AG09309 (cell line): ENCODE measurements around the gene MAGEA4.
A peak's percentile ranks its signal among the peaks of the same experiment; 100 is the strongest.
"Not testable (repeated sequence)": the region's sequence is repeated elsewhere in the genome, so short reads cannot be mapped to it uniquely, and the experiment has no call there.

ENCODE experiments used
- DNase-seq: peaks from one replicate; pipeline ENCODE4 v3.0.0-alpha.2; 2010; ENCODE audit warnings: low read depth
- H3K4me3 ChIP-seq: 2 replicates; pipeline ENCODE4 v1.5.1; 2011; ENCODE audit warnings: mild to moderate bottlenecking, low read depth, low read length, moderate library complexity; ENCODE audit not compliant: control insufficient read depth
- TF ChIP-seq, protein P1 (sequence below): IDR thresholded peaks from 2 replicates; pipeline ENCODE4 v1.5.1; 2011; ENCODE audit warnings: mild to moderate bottlenecking, low read depth, low read length, inconsistent platforms; ENCODE audit not compliant: insufficient read depth, control insufficient read depth; ENCODE audit errors: missing control alignments

MAGEA4 gene

DNA sequence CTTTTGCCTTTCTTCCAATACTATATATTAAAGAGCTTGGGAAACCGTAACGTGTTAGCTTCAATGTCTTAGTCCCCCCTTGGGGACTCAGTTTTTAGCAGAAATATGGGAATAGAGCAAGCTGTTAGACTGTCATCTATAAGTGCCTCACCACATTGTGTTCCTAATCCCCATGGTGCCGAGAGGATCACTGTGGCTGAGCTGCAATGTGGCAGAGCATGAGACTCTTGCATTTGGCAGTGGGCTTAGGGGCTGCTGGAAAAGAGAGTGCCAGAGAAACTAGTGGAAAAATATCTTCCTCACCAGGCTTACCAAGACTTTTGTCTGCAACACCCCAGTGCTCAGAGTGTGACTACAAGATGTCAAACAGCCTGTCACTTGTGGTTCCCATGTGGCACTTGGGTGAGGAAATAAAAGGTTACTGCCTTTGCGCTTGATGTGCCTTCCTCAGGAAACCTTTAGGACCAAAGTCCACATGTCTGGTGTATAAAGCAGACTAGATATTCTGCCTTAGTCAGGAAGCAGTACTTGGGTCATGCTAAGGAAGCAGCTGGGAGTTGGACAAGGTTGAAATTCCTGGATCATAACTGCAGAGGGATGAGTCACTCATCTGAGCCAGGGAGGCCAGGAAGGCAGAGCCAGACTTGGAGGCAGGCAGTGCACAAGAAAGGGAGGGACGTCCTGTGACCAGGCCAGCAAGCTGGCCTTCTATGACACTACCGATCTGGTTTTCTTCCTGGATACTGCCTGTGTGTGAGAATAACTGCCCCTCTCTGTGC, 9.7 kb upstream of the MAGEA4 start:
- H3K4me3 ChIP-seq = no peak overlapping the region
- TF ChIP-seq, protein P1, sequence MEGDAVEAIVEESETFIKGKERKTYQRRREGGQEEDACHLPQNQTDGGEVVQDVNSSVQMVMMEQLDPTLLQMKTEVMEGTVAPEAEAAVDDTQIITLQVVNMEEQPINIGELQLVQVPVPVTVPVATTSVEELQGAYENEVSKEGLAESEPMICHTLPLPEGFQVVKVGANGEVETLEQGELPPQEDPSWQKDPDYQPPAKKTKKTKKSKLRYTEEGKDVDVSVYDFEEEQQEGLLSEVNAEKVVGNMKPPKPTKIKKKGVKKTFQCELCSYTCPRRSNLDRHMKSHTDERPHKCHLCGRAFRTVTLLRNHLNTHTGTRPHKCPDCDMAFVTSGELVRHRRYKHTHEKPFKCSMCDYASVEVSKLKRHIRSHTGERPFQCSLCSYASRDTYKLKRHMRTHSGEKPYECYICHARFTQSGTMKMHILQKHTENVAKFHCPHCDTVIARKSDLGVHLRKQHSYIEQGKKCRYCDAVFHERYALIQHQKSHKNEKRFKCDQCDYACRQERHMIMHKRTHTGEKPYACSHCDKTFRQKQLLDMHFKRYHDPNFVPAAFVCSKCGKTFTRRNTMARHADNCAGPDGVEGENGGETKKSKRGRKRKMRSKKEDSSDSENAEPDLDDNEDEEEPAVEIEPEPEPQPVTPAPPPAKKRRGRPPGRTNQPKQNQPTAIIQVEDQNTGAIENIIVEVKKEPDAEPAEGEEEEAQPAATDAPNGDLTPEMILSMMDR = no peak
- peak; percentile 59 for DNase-seq

DNA sequence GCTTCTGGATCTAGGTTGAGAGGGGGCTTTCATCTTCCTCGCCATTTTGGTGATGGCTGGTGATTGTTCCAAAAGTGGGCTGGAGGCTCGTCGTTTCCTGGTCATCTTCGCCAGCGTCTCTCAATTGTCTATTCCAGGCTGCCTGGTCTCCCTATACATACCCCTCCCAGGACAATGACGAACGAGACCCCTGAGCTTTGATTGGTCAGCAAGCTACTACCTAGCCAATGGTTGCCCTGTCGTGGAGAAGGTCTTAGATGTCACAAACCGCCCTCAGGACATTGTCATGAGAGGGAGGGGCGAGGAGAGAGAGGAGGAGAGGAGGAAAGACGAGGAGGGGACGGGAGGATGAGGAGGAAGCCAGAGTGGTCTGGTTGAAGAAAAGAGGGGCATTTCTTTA, 7.7 kb upstream of the MAGEA4 start:
- no peak overlapping the region for H3K4me3 ChIP-seq
- no peak for DNase-seq
- TF ChIP-seq, protein P1 = no peak

DNA sequence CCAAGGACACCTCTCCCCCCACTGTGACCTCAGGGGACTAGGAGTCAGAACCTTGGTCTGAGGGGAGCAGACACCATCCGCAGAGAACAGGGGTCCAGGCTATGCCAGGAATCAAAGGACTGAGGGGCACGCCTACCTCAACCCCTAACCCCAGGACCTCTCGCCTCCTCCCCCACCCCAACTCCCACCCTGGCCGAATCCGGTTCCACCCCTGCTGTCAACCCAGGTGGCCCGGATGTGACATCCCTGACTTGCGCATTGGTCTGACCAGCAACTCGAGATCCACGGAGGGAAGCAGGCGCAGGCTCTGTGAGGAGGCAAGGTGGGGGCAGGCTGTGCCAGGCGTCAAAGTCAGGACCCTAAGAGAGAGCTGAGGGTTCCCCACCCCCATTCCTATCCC, 468 bp upstream of the MAGEA4 start:
- no peak for DNase-seq
- TF ChIP-seq, protein P1 = no peak
- no peak overlapping the region for H3K4me3 ChIP-seq

DNA sequence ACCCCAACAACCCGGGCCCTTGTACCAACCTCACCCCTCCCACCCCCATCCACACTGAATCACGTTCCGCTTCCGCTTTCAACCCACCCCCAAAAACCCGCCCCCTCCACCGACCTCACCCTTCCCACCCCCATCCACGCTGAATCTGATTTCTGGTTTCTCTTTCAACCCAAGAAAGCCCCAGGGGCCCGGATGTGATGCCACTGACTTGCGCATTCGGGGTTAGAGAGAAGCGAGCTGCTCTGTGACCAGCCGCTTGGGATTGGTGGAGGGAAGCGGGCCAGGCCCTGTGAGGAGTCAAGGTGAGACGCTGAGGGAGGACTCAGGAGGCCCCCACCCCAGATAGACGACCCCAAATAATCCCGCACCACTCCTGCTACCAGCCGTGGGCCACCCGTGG, 6.0 kb downstream of the MAGEA4 start:
- not testable (repeated sequence) for DNase-seq, H3K4me3 ChIP-seq

DNA sequence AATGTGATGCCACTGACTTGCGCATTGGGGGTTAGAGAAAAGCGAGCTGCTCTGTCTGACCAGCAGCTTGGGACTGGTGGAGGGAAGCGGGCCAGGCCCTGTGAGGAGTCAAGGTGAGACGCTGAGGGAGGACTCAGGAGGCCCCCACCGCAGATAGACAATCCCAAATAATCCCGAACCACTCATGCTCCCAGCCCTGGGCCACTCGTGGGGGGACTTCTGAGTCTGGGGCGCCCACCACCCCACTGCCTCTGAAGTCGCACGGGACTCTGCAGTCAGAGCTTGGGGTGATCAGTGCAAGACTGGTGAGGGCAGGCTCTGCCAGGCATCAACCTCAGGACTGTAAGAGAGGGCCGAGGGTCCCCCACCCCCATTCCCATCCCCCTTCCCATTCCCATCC, 6.9 kb downstream of the MAGEA4 start:
- TF ChIP-seq, protein P1 = no peak
- no peak for DNase-seq
- no peak overlapping the region for H3K4me3 ChIP-seq

DNA sequence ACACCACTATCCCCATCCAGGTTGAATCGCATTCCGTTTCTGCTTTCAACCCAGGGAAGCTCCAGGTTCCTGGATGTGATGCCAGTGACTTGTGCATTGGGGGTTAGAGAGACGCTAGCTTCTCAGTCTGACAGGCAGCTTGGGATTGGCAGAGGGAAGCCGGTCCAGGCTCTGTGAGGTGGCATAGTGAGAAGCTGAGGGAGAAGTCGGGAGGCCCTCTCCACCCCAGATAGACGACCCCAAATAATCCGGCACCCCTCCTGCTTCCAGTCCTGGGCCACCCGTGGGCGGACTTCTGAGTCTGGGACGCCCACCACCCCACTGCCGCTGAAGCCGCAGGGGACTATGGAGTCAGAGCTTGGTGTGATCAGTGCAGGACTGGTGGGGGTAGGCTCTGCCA, 7.4 kb downstream of the MAGEA4 start:
- no peak overlapping the region for H3K4me3 ChIP-seq
- TF ChIP-seq, protein P1 = no peak
- DNase-seq = no peak

DNA sequence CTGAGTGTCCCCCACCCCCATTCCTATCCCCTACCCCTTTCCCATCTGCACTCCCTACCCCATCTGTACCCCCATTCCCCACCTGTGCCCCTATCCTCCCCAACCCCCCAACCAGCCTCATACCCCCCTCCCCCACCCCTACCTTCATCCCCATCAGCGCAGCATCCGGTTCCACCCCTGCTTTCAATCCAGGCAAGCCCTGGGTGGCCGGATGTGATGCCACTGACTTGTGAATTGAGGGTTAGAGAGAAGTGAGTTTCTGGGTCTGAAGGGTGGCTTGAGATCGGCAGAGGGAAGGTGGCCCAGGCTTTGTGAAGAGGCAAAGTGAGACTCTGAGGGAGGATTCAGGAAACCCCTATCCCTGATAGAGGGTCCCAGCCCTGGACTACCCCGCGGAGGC, 7.8 kb downstream of the MAGEA4 start:
- H3K4me3 ChIP-seq = no peak overlapping the region
- TF ChIP-seq, protein P1 = no peak

More for the DNA sequence above, 7.8 kb downstream of the MAGEA4 start:
- no peak for DNase-seq
